Stimulated activated naive CD8-positive, alpha-beta T cell treated with anti-CD3 and anti-CD28 coated beads, Interleukin-15, Interleukin-2, amounts not matched to agents 100 ng/mL and 50 ng/mL, for 24 hours (primary cell): ENCODE measurements around the gene PPFIA1.
"Not testable (repeated sequence)": the region's sequence is repeated elsewhere in the genome, so short reads cannot be mapped to it uniquely, and the experiment has no call there.

Experiments
- H3K27ac Mint-ChIP-seq: one replicate; pipeline ENCODE4 v1.8.0; 2021; ENCODE audit warnings: mild to moderate bottlenecking, mixed read lengths
- H3K27me3 Mint-ChIP-seq: one replicate; pipeline ENCODE4 v1.8.0; 2021; ENCODE audit warnings: mixed read lengths
- H3K36me3 Mint-ChIP-seq: one replicate; pipeline ENCODE4 v1.8.0; 2021; ENCODE audit warnings: low read depth, mixed read lengths
- H3K4me1 Mint-ChIP-seq: one replicate; pipeline ENCODE4 v1.8.0; 2021; ENCODE audit warnings: low read depth, mixed read lengths
- H3K4me3 Mint-ChIP-seq: one replicate; pipeline ENCODE4 v1.8.0; 2021; ENCODE audit warnings: mild to moderate bottlenecking, mixed read lengths
- H3K9me3 Mint-ChIP-seq: one replicate; pipeline ENCODE4 v1.8.0; 2021; ENCODE audit warnings: mixed read lengths

PPFIA1 gene

DNA sequence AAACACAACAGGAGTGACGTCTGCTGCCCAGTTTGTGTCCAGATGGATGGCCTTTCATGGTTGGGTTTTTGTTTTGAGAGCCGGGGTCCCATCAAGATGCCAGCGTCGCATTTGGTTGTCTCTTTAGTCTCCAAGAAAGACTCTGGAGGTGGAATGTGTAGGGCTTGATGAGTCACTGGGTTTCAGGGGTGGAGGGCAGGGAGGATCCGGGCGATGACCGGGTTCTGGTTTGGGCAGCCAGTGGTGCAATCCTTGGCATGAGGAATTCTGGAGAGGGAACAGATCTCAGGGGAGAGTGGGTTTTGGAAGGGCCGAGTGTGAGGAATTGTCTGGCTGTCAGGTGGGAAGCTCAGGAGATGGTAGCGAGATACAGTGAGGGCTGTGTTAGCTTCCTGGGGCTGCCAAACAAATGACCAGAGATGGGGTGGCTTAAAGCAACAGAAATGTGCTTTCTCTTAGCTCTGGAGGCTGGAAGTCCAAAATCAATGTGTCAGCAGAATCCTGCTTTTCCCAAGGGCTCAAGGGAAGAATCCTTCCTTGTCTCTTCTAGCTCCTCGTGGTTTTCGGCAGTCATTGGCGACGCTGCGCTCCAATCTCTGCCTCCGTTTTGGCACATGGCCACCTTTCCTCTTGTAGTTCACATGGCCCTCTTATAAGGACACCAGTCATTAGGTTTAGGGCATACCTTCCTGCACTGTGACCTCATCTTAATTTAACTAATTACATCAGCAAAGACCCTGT, 26.4 kb upstream of the PPFIA1 start:
- Mint-ChIP-seq H3K27ac (no peak overlapping the region), H3K4me1 (peaks cover 9% of the 10 kb centered on the region), H3K27me3 (peaks cover 11% of the 10 kb centered on the region), H3K36me3 (no peaks in the 10 kb centered on the region), H3K4me3 (no peak overlapping the region), H3K9me3 (no peaks in the 10 kb centered on the region)

DNA sequence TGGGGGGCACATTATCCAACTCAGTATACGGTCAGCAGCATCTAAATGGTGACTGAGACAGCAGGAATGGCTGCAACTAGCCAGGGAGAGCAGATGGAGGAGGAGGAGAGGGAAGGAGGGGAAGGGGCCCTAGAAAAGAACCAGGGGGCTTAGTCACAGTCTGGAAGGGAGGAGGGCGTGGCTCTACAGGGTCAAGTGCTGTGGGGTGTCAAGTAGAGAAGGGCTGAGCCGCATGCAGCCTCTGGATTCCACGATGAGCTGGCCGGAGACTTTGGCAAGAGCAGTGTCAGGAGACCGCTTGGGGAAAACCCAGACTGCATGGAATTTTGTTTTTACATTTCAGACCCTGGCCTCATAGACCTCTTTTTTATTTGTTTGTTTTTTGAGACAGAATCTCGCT, 25.8 kb upstream of the PPFIA1 start:
- H3K36me3 Mint-ChIP-seq, result no peaks in the 10 kb centered on the region
- H3K9me3 Mint-ChIP-seq, result no peaks in the 10 kb centered on the region
- H3K27me3 Mint-ChIP-seq, result peaks cover 6% of the 10 kb centered on the region
- H3K27ac Mint-ChIP-seq, result no peak overlapping the region
- H3K4me3 Mint-ChIP-seq, result no peak overlapping the region
- peaks cover 9% of the 10 kb centered on the region for H3K4me1 Mint-ChIP-seq

DNA sequence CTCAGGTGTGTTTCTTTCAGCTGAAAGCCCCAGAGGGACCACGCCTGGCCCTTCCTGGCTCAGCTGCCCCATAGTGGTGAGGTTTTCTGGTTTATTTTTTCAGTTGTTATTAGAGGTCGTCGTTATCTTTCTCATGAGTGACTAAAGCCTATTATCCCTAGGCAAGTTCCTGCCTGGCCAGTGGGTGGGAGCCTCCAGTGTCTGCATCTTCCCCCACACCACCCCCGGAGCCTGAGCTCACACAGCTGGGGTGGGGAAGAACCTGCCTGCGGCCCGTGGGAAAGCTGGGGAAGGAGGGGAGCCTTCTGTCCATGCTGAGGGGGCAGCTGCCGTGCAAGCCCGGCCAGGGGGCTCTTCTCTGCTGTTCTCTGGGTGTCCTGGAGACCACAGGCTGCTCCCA, 24.3 kb upstream of the PPFIA1 start:
- Mint-ChIP-seq H3K9me3 (no peaks in the 10 kb centered on the region), H3K27me3 (peaks cover 6% of the 10 kb centered on the region), H3K36me3 (no peaks in the 10 kb centered on the region), H3K4me3 (no peak overlapping the region), H3K27ac (no peak overlapping the region), H3K4me1 (peaks cover 9% of the 10 kb centered on the region)

- H3K36me3 Mint-ChIP-seq, result no peaks in the 10 kb centered on the region
- H3K4me1 Mint-ChIP-seq, result peaks cover 9% of the 10 kb centered on the region
- no peaks in the 10 kb centered on the region for H3K9me3 Mint-ChIP-seq
- no peak overlapping the region for H3K27ac Mint-ChIP-seq
- H3K27me3 Mint-ChIP-seq, result peaks cover 6% of the 10 kb centered on the region
- no peak overlapping the region for H3K4me3 Mint-ChIP-seq
Observed at GRCh38 chr11:70247042-70247709, 23.3 kb upstream of the PPFIA1 start.

GRCh38 chr11:70247710-70248072, 22.8 kb upstream of the PPFIA1 start:
- H3K9me3 Mint-ChIP-seq, result no peaks in the 10 kb centered on the region
- H3K36me3 Mint-ChIP-seq, result no peaks in the 10 kb centered on the region
- H3K4me3 Mint-ChIP-seq, result no peak overlapping the region
- H3K4me1 Mint-ChIP-seq, result peaks cover 9% of the 10 kb centered on the region
- no peak overlapping the region for H3K27ac Mint-ChIP-seq
- H3K27me3 Mint-ChIP-seq, result peaks cover 4% of the 10 kb centered on the region

DNA sequence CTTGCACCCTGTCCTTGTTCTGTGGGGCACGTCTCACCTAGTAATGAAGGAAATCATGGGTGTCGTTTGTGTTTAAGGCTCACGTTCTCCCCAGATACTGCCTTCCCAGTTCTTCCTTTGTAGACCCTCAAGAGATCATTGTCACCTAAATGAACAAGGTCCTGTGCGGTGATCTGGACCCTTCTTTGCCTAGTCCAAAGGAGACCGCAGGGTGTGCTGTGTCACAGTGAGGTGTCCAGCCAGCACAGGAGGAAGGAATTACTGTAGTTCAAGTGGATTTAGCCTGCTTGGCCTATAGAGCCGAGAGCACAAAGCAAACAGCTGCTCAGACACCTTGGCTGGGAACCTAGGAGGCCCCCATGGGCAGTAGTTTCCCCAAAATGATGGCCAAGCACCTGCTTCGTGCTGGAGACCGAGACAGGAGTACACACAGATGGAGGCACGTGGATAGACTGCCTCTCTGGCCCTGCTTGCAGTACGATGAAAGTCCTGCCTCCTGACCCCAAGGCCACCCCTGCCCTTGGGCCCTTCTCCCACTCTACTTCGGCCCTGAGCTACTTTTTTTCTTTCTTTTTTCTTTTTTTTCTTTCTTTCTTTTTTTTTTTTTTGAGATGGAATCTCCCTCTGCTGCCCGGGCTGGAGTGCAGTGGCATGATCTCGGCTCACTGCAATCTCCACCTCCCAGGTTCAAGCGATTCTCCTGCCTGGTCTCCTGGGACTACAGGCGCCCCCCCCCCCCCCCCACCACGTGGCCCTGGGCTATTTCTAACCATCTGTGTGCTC, 19.4 kb upstream of the PPFIA1 start:
- no peak overlapping the region for H3K27ac Mint-ChIP-seq
- H3K9me3 Mint-ChIP-seq, result no peaks in the 10 kb centered on the region
- no peaks in the 10 kb centered on the region for H3K36me3 Mint-ChIP-seq
- H3K27me3 Mint-ChIP-seq, result no peaks in the 10 kb centered on the region
- peaks cover 9% of the 10 kb centered on the region for H3K4me1 Mint-ChIP-seq
- no peak overlapping the region for H3K4me3 Mint-ChIP-seq

DNA sequence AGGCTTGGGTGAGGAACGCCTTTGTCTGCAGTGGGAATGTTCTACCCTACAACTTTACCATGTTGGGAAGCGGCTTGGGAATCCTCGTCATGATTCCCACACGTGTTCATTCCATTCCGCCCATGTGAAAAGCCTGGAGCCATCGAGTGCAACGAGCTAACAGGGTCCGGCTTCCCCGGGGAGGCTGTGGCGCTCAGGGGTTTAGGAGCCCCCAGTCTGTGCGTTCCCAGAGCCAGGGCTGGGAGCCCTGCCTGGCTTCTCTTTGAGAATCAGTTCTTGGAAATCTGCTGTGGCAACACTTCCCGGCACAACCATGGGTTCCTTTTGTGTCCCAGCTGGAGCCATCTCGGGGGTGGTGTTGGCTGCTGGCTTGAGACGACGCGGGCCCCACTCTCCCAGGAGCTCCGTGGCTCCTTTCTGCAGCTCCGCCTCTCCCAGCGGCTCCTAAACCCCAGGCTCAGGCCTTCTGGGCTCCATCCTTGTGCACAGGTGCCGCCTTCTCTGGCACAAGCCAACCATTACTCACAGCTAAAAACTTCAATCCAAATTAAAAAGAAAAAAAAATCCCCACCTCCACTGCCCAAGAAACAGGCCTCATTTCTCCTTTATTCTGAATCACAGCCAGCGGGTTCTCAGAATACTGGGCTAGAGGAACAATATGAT, 18.7 kb upstream of the PPFIA1 start:
- Mint-ChIP-seq H3K27me3 (no peaks in the 10 kb centered on the region), H3K4me3 (no peak overlapping the region), H3K4me1 (peaks cover 8% of the 10 kb centered on the region), H3K27ac (no peak overlapping the region), H3K36me3 (no peaks in the 10 kb centered on the region), H3K9me3 (no peaks in the 10 kb centered on the region)

GRCh38 chr11:70252844-70253243, 17.6 kb upstream of the PPFIA1 start:
- no peaks in the 10 kb centered on the region for H3K27me3 Mint-ChIP-seq
- no peaks in the 10 kb centered on the region for H3K9me3 Mint-ChIP-seq
- no peaks in the 10 kb centered on the region for H3K4me1 Mint-ChIP-seq
- H3K4me3 Mint-ChIP-seq, result no peak overlapping the region
- H3K36me3 Mint-ChIP-seq, result no peaks in the 10 kb centered on the region
- no peak overlapping the region for H3K27ac Mint-ChIP-seq

DNA sequence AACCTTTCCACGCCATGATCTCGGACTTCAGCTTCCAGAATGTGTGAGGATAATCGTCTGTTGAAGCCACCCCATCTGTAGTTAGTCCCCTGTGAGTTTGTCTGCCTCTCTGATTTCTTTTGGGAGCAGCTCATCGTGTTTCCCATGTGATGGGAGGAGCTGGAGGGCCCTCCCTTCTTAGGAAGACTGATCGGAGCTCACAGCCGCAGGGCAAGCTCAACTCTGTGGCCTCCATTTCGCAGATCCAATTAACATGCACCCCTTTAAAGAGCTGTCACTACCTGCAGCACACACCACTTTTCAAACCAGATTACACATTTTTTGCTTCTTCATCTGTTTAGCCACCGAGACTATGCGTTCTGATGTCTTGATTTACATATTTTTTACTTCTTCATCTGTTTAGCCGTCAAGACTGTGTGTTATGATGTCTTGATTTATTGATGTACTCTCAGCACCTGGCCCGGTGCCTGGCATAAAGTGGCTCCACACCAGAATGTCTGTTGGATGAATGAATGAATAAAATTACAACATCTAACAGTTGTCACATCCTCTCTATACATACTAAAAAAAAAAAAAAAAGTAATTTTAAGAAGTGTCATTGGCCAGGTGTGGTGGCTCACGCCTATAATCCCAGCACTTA, 14.9 kb upstream of the PPFIA1 start:
- no peak overlapping the region for H3K27ac Mint-ChIP-seq
- H3K27me3 Mint-ChIP-seq, result no peaks in the 10 kb centered on the region
- H3K4me1 Mint-ChIP-seq, result no peaks in the 10 kb centered on the region
- no peaks in the 10 kb centered on the region for H3K9me3 Mint-ChIP-seq
- H3K4me3 Mint-ChIP-seq, result no peak overlapping the region
- H3K36me3 Mint-ChIP-seq, result no peaks in the 10 kb centered on the region

GRCh38 chr11:70259077-70259476, 11.4 kb upstream of the PPFIA1 start:
- not testable (repeated sequence) for H3K4me3 Mint-ChIP-seq, H3K27ac Mint-ChIP-seq, H3K9me3 Mint-ChIP-seq, H3K36me3 Mint-ChIP-seq, H3K4me1 Mint-ChIP-seq, H3K27me3 Mint-ChIP-seq

DNA sequence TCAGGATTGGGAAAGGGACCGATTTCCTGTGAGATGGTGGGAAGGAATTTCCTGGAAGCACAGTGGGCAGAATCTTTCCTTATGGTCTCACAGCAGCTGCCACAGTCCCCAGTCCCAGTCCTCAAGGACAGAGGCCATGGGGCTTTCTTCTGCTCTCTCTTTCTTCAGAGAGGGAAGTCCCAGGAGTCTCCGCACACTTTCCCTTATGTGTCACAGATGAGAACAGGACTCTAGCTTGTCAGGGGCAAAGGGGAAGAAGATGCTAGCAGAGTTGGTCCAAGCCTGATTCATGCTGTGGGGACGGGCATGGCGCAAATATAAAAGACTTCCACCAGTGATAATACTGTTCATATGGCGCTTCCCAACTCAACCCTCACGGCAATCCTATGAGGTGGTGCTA, 7.5 kb upstream of the PPFIA1 start:
- Mint-ChIP-seq H3K27me3 (peaks cover 24% of the 10 kb centered on the region), H3K9me3 (no peaks in the 10 kb centered on the region), H3K4me3 (no peak overlapping the region), H3K4me1 (no peaks in the 10 kb centered on the region), H3K27ac (no peak overlapping the region), H3K36me3 (no peaks in the 10 kb centered on the region)

- Mint-ChIP-seq H3K9me3 (no peaks in the 10 kb centered on the region), H3K27me3 (peaks cover 28% of the 10 kb centered on the region), H3K4me3 (no peak overlapping the region), H3K36me3 (no peaks in the 10 kb centered on the region), H3K27ac (no peak overlapping the region), H3K4me1 (no peaks in the 10 kb centered on the region)
Observed at GRCh38 chr11:70263363-70263762, 7.1 kb upstream of the PPFIA1 start.

GRCh38 chr11:70265341-70265740, 5.1 kb upstream of the PPFIA1 start:
- H3K4me1 Mint-ChIP-seq, result peaks cover 7% of the 10 kb centered on the region
- no peak overlapping the region for H3K4me3 Mint-ChIP-seq
- no peaks in the 10 kb centered on the region for H3K9me3 Mint-ChIP-seq
- peaks cover 38% of the 10 kb centered on the region for H3K27me3 Mint-ChIP-seq
- no peaks in the 10 kb centered on the region for H3K36me3 Mint-ChIP-seq
- no peak overlapping the region for H3K27ac Mint-ChIP-seq

DNA sequence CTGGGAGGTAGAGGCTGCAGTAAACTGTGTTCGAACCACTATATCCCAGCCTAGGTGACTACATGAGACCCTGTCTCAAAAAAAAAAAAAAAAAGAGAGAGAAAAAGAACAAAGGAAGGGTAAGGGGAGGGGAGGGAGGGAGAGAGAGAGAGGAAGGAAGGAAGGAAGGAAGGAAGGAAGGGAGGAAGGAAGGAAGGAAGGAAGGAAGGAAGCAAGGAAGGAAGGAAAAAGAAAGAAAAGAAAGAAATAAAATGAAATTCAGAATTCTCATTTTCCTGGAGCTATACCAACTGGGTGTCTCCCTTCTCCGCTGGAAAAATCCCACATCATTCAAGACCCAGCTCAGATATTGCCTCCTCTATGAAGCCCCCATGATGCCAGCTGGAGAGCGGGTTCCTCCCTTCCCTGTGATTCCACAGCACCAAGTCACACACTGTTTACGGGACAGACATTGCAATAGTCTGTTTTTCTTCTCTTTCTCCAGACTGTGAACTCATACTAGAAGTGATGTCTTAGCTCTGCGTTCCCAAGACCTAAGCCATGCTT, 3.0 kb upstream of the PPFIA1 start:
- Mint-ChIP-seq H3K9me3 (no peaks in the 10 kb centered on the region), H3K4me1 (peaks cover 19% of the 10 kb centered on the region), H3K36me3 (peaks cover 5% of the 10 kb centered on the region), H3K4me3 (no peak overlapping the region), H3K27ac (no peak overlapping the region), H3K27me3 (peaks cover 33% of the 10 kb centered on the region)
